Breast epithelium (tissue), 3 donors: ENCODE results near the gene MED31.

Experiments used
- CTCF ChIP-seq, 3 donors: fragments of 450-650 bp; IDR thresholded peaks; one replicate each; pipeline ENCODE4 v1.5.1; 2016 to 2017; ENCODE audit warnings: antibody characterized with exemption in 3 of 3, mild to moderate bottlenecking in 3 of 3, moderate library complexity in 3 of 3
- POLR2AphosphoS5 ChIP-seq, 3 donors: sonication (generic); formaldehyde crosslinking; IDR thresholded peaks; one replicate each; pipeline ENCODE4 v1.6.1; 2017; ENCODE audit warnings: antibody characterized with exemption in 3 of 3

- no peak for TF ChIP-seq CTCF (IDR thresholded peaks at IDR 0.05)
- TF ChIP-seq POLR2AphosphoS5 (IDR thresholded peaks at IDR 0.05): no peak
Observed at GRCh38 chr17:6669479-6670212, 18.2 kb upstream of the MED31 start.
